WTC11 (cell line): ENCODE data around the gene PRSS53. TPM values are rescaled to one million over a fixed set of nuclear protein-coding genes. Genes with fewer than 3 reads are reported as not detected.

ENCODE experiments used
- ATAC-seq: fragments of 200-7000 bp; cut with Tn5 transposase; 2 replicates; pipeline ENCODE4 v1.10.0; 2021; ENCODE audit warnings: mild to moderate bottlenecking, moderate library complexity
- CTCF ChIA-PET: fragments of 300-600 bp; sonication (Branson Sonifier 250); formaldehyde crosslinking; loops from one replicate; lab custom pipeline; 2021; ENCODE audit warnings: antibody characterized with exemption; lab: Charles Lee
- POLR2A ChIA-PET: fragments of 350-600 bp; sonication (Branson Sonifier 250); formaldehyde crosslinking; loops from one replicate; lab custom pipeline; 2021; ENCODE audit warnings: antibody characterized with exemption; lab: Charles Lee
- DNase-seq: peaks from one replicate; pipeline ENCODE4 v3.0.0; 2021; ENCODE audit warnings: low spot score
- H3K27ac Mint-ChIP-seq: 2 replicates; pipeline ENCODE4 v1.8.0; 2021; ENCODE audit warnings: mixed read lengths
- H3K27me3 Mint-ChIP-seq: 2 replicates; pipeline ENCODE4 v1.8.0; 2021; ENCODE audit warnings: low read depth, mild to moderate bottlenecking, moderate library complexity, mixed read lengths
- H3K36me3 Mint-ChIP-seq: 2 replicates; pipeline ENCODE4 v1.8.0; 2021; ENCODE audit warnings: mixed read lengths
- H3K4me1 Mint-ChIP-seq: 2 replicates; pipeline ENCODE4 v1.8.0; 2022; ENCODE audit warnings: mixed read lengths
- H3K4me3 Mint-ChIP-seq: 2 replicates; pipeline ENCODE4 v1.8.0; 2021; ENCODE audit warnings: mild to moderate bottlenecking, moderate library complexity, mixed read lengths
- H3K9me3 Mint-ChIP-seq: 2 replicates; pipeline ENCODE4 v1.8.0; 2021; ENCODE audit warnings: mixed read lengths
- EMX1 ChIP-seq: fragments of 250-450 bp; sonication (Bioruptor Pico); IDR thresholded peaks from 2 replicates; pipeline ENCODE4 v1.8.0; 2021; ENCODE audit warnings: mild to moderate bottlenecking
- GABPB1 ChIP-seq: sonication (generic); formaldehyde crosslinking; IDR thresholded peaks from 2 replicates; pipeline ENCODE4 v1.8.1; 2023; ENCODE audit warnings: mild to moderate bottlenecking, missing genetic modification reagents
- ZBTB21 ChIP-seq: sonication (generic); formaldehyde crosslinking; IDR thresholded peaks from 2 replicates; pipeline ENCODE4 v1.8.1; 2023; ENCODE audit warnings: mild to moderate bottlenecking, missing genetic modification reagents, borderline replicate concordance
- ZNF416 ChIP-seq: fragments of 250-450 bp; sonication (Bioruptor Pico); IDR thresholded peaks from 2 replicates; pipeline ENCODE4 v1.9.0; 2021; ENCODE audit warnings: mild to moderate bottlenecking, inconsistent platforms
- total RNA-seq: library from RNA; stranded (reverse); gene quantifications from 3 replicates; pipeline ENCODE4 v1.2.3, GENCODE V29; 2021
- TF ChIP-seq, protein P1 (sequence below): sonication (generic); formaldehyde crosslinking; IDR thresholded peaks from 2 replicates; pipeline ENCODE4 v1.8.1; 2023; ENCODE audit warnings: mild to moderate bottlenecking, missing genetic modification reagents
- TF ChIP-seq, protein P2 (sequence below): sonication (generic); formaldehyde crosslinking; IDR thresholded peaks from 2 replicates; pipeline ENCODE4 v1.8.1; 2022; ENCODE audit warnings: low read depth, mild to moderate bottlenecking, moderate library complexity, missing genetic modification reagents, borderline replicate concordance
- TF ChIP-seq, protein P3 (sequence below): sonication (generic); formaldehyde crosslinking; conservative IDR thresholded peaks from 2 replicates; pipeline ENCODE4 v1.8.1; 2023; ENCODE audit warnings: mild to moderate bottlenecking, low read depth, missing genetic modification reagents, moderate library complexity
- TF ChIP-seq, protein P4 (sequence below): sonication (generic); formaldehyde crosslinking; IDR thresholded peaks from 2 replicates; pipeline ENCODE4 v1.8.0; 2022; ENCODE audit warnings: mild to moderate bottlenecking, missing genetic modification reagents
- TF ChIP-seq, protein P5 (sequence below): fragments of 250-450 bp; sonication (Bioruptor Pico); conservative IDR thresholded peaks from 2 replicates; pipeline ENCODE4 v1.9.0; 2021; ENCODE audit warnings: mild to moderate bottlenecking
- TF ChIP-seq, protein P6 (sequence below): sonication (generic); formaldehyde crosslinking; IDR thresholded peaks from 2 replicates; pipeline ENCODE4 v1.8.0; 2022; ENCODE audit warnings: mild to moderate bottlenecking, missing genetic modification reagents
- TF ChIP-seq, protein P7 (sequence below): sonication (generic); formaldehyde crosslinking; conservative IDR thresholded peaks from 2 replicates; pipeline ENCODE4 v1.8.1; 2022; ENCODE audit warnings: mild to moderate bottlenecking, missing genetic modification reagents

The PRSS53 gene
- total RNA-seq, 1 experiment from 2014 or later, result 4.9 TPM

DNA sequence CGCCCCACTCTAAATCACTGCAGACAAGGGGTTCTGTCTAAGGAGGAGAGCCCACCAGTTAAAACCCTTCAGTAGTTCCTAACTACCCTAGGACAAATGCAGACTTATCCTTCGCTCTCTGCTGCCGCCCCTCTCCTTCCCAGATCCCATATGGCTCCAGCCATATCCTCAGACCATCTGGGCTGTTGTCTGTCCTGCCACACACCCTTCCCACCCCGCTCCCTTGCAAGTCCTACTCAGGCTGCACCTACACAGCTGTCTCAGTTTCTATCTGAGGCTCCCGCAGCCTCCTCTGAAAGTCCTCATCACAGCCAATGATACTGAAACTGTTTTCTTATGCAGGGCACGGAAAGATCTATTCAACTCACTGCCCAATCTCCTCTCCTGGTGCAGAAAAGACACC, 18.7 kb upstream of the PRSS53 start:
- H3K27ac Mint-ChIP-seq, result no peak overlapping the region
- peaks cover 9% of the 10 kb centered on the region; the same call in 1 of the 2 replicates for H3K4me1 Mint-ChIP-seq
- peak overlapping the region; percentile 74 for H3K4me3 Mint-ChIP-seq
- POLR2A ChIA-PET, result no interaction called here
- CTCF ChIA-PET, result interaction anchor here (0.7 to 3.0 kb wide), 3 partner anchors 13 to 123 kb away, joined by 3 to 9 read pairs (median 5); partner anchors contain the start of gene HSD3B7
- ATAC-seq (no peak), DNase-seq (no peak)
- no peaks in the 10 kb centered on the region for H3K9me3 Mint-ChIP-seq
- TF ChIP-seq, protein P1, sequence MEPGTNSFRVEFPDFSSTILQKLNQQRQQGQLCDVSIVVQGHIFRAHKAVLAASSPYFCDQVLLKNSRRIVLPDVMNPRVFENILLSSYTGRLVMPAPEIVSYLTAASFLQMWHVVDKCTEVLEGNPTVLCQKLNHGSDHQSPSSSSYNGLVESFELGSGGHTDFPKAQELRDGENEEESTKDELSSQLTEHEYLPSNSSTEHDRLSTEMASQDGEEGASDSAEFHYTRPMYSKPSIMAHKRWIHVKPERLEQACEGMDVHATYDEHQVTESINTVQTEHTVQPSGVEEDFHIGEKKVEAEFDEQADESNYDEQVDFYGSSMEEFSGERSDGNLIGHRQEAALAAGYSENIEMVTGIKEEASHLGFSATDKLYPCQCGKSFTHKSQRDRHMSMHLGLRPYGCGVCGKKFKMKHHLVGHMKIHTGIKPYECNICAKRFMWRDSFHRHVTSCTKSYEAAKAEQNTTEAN (CRISPR knock-in tag), result no peak
- TF ChIP-seq, protein P2, sequence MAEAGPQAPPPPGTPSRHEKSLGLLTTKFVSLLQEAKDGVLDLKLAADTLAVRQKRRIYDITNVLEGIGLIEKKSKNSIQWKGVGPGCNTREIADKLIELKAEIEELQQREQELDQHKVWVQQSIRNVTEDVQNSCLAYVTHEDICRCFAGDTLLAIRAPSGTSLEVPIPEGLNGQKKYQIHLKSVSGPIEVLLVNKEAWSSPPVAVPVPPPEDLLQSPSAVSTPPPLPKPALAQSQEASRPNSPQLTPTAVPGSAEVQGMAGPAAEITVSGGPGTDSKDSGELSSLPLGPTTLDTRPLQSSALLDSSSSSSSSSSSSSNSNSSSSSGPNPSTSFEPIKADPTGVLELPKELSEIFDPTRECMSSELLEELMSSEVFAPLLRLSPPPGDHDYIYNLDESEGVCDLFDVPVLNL, result no peak
- peaks cover 27% of the 10 kb centered on the region for H3K36me3 Mint-ChIP-seq
- peaks cover 4% of the 10 kb centered on the region for H3K27me3 Mint-ChIP-seq

DNA sequence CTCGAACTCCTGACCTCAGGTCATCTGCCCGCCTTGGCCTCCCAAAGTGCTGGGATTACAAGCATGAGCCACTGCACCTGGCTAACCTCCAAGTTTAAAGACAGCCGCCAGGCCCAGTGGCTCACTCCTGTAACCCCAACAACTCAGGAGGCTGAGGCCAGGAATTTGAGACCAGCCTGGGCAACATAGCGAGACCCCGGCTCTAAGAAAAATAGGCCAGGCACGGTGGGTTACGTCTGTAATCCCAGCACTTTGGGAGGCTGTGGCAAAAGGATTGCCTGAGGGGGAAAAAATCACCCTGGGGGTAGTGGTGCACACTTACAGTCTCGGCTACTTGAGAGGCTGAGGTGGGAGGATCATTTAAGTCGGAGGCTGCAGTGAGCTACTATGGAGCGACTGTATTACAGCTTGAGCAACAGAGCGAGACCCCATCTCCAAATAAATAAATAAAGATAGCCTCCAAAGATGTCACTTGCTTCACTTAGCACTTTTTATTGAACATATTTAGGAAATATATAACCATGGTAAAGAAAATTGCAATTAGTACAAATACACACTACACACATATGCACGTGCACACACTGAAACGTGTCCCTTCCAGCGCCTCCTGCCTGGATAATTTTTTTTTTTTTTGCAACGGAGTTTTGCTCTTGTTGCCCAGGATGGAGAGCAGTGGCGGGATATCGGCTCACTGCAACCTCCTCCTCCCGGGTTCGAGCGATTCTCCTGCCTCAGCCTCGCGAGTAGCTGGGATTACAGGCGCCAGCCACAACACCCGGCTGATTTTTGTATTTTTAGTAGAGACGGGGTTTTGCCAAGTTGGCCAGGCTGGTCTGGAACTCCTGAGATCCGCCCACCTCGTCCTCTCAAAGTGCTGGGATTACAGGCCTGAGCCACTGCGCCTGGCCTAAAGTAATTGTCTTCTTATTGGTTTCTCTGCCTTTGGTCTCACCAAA, 18.0 kb upstream of the PRSS53 start:
- no peaks in the 10 kb centered on the region for H3K9me3 Mint-ChIP-seq
- H3K4me3 Mint-ChIP-seq, result peak overlapping the region; percentile 74
- ATAC-seq, result no peak
- H3K4me1 Mint-ChIP-seq, result peaks cover 9% of the 10 kb centered on the region; the same call in 1 of the 2 replicates
- TF ChIP-seq, protein P3, sequence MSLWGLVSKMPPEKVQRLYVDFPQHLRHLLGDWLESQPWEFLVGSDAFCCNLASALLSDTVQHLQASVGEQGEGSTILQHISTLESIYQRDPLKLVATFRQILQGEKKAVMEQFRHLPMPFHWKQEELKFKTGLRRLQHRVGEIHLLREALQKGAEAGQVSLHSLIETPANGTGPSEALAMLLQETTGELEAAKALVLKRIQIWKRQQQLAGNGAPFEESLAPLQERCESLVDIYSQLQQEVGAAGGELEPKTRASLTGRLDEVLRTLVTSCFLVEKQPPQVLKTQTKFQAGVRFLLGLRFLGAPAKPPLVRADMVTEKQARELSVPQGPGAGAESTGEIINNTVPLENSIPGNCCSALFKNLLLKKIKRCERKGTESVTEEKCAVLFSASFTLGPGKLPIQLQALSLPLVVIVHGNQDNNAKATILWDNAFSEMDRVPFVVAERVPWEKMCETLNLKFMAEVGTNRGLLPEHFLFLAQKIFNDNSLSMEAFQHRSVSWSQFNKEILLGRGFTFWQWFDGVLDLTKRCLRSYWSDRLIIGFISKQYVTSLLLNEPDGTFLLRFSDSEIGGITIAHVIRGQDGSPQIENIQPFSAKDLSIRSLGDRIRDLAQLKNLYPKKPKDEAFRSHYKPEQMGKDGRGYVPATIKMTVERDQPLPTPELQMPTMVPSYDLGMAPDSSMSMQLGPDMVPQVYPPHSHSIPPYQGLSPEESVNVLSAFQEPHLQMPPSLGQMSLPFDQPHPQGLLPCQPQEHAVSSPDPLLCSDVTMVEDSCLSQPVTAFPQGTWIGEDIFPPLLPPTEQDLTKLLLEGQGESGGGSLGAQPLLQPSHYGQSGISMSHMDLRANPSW (CRISPR knock-in tag), result no peak
- TF ChIP-seq ZBTB21 (CRISPR knock-in tag) (no peak), ZNF416 (CRISPR knock-in tag) (no peak), EMX1 (CRISPR knock-in tag) (no peak), GABPB1 (CRISPR knock-in tag) (no peak)
- TF ChIP-seq, protein P4, sequence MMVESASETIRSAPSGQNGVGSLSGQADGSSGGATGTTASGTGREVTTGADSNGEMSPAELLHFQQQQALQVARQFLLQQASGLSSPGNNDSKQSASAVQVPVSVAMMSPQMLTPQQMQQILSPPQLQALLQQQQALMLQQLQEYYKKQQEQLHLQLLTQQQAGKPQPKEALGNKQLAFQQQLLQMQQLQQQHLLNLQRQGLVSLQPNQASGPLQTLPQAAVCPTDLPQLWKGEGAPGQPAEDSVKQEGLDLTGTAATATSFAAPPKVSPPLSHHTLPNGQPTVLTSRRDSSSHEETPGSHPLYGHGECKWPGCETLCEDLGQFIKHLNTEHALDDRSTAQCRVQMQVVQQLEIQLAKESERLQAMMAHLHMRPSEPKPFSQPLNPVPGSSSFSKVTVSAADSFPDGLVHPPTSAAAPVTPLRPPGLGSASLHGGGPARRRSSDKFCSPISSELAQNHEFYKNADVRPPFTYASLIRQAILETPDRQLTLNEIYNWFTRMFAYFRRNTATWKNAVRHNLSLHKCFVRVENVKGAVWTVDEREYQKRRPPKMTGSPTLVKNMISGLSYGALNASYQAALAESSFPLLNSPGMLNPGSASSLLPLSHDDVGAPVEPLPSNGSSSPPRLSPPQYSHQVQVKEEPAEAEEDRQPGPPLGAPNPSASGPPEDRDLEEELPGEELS (CRISPR knock-in tag), result no peak
- TF ChIP-seq, protein P5, sequence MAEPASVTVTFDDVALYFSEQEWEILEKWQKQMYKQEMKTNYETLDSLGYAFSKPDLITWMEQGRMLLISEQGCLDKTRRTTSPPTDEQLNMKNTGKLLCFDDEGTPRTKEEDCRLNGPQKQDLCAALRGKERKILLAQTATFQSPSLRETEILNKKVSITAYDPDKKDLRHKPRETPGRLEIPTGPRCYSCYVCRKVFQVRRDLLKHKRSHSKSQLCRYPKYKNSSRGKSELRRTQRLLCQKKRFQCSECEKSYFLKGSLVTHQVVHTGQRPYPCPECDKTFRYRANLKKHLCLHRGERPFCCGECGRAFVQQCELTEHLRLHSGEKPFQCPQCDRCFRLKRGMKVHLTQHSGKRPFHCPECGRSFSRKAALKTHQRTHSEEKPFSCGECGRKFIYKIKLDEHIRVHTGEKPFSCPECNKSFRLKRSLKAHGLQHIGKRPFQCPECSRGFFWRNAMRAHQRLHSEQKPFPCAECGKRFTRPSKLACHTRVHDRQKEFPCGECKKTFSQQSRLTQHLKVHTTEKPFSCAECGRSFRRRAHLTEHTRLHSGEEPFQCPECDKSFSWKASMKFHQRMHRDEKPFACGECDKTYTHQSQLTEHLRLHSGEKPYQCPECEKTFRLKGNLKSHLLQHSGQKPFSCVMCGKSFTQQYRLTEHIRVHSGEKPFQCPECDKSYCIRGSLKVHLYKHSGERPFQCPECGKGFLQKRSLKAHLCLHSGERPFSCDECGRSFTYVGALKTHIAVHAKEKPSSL (CRISPR knock-in tag), result no peak
- TF ChIP-seq, protein P6, sequence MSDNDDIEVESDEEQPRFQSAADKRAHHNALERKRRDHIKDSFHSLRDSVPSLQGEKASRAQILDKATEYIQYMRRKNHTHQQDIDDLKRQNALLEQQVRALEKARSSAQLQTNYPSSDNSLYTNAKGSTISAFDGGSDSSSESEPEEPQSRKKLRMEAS (CRISPR knock-in tag), result no peak
- TF ChIP-seq, protein P7, sequence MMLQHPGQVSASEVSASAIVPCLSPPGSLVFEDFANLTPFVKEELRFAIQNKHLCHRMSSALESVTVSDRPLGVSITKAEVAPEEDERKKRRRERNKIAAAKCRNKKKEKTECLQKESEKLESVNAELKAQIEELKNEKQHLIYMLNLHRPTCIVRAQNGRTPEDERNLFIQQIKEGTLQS (CRISPR knock-in tag), result no peak
- H3K36me3 Mint-ChIP-seq, result peaks cover 23% of the 10 kb centered on the region
- H3K27me3 Mint-ChIP-seq, result peaks cover 4% of the 10 kb centered on the region
- ChIA-PET CTCF (interaction anchor here (0.7 to 3.0 kb wide), 2 partner anchors 13 to 35 kb away, joined by 3 to 9 read pairs; no protein-coding TSS in a partner anchor), POLR2A (interaction anchor here (0.5 kb wide), 1 partner anchor 10 kb away, joined by 4 read pairs; no protein-coding TSS in a partner anchor)
- no peak for DNase-seq
- H3K27ac Mint-ChIP-seq, result no peak overlapping the region
